Measurements from ENCODE around the gene CNPPD1.

GRCh38 chr2:219125225-219125885 is 51.4 kb downstream of the CNPPD1 start:
- TF ChIP-seq CTCF (IDR thresholded peaks at IDR 0.05) (no peak), ZFX (IDR thresholded peaks at IDR 0.05; ENCODE audit: borderline replicate concordance) (no peak)
